ENCODE measurements around the gene CFHR4. TPM values are rescaled to one million over a fixed set of nuclear protein-coding genes. Genes with fewer than 3 reads are reported as not detected.

CFHR4 gene
- total and polyA plus RNA-seq, 4 donors = 30.3 to 124 (median 67.8) TPM

DNA sequence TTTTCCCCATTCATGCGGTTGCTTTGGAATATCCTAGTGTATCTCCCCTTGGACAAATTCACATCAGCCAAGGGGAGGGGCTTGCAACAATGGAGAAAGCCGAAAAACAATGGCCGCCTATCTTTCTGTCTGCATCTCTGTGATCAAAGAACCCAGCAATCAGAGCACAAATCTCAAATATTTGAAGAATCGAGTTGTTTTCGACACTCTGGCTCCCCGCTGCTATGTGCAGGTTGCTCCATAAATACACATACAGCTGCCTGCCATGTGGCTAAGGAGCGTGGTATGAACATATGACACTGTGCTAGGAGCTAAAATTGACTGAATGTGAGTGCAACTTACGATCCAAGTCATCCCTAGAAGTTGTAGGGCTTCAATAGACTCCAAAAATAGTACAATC, 8.5 kb downstream of the CFHR4 start:
- Histone ChIP-seq H3K36me3 (ENCODE audit: control insufficient read depth in 4 of 4, insufficient read depth in 3 of 4, low read depth in 1 of 4, low read length in 3 of 4) (no peaks in the 10 kb centered on the region), H3K27ac (ENCODE audit: low read depth in 1 of 2, low read length in 2 of 2) (peak overlapping the region; percentile 5 to 14), H3K4me3 (ENCODE audit: low read depth in 1 of 3, low read length in 3 of 3) (no peak overlapping the region), H3K9me3 (ENCODE audit: control insufficient read depth in 4 of 4, low read length in 3 of 4) (no peaks in the 10 kb centered on the region), H3K27me3 (ENCODE audit: control insufficient read depth in 4 of 4, insufficient read depth in 4 of 4, low read length in 3 of 4) (no peaks in the 10 kb centered on the region), H3K9ac (ENCODE audit: low read depth in 1 of 2, low read length in 2 of 2) (no peak overlapping the region), H3K4me1 (ENCODE audit: control insufficient read depth in 4 of 4, insufficient read depth in 4 of 4, low read length in 3 of 4) (peaks cover 1 to 15% (median 3%) of the 10 kb centered on the region in 4 donors)
- 32% methylated on average over 8 of the region's 8 CpGs for WGBS
- no peak for DNase-seq (ENCODE audit: low spot score)
- TF ChIP-seq GABPA (IDR thresholded peaks at IDR 0.05 in 1 of 2, conservative IDR thresholded peaks at IDR 0.05 in 1 of 2) (no peak), FOXA2 (IDR thresholded peaks at IDR 0.05) (no peak), FOXA1 (IDR thresholded peaks at IDR 0.05) (no peak), YY1 (IDR thresholded peaks at IDR 0.05) (peak; percentile 81), TAF1 (conservative IDR thresholded peaks at IDR 0.05) (no peak), EGR1 (IDR thresholded peaks at IDR 0.05; ENCODE audit: low read depth in 2 of 2) (no peak), RXRA (IDR thresholded peaks at IDR 0.05) (no peak), JUND (IDR thresholded peaks at IDR 0.05) (no peak), HNF4G (IDR thresholded peaks at IDR 0.05) (no peak), HNF4A (conservative IDR thresholded peaks at IDR 0.05) (peak in 1 of 2 donors; percentile 24)
- TF ChIP-seq, protein P1, sequence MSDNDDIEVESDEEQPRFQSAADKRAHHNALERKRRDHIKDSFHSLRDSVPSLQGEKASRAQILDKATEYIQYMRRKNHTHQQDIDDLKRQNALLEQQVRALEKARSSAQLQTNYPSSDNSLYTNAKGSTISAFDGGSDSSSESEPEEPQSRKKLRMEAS (IDR thresholded peaks at IDR 0.05) = peak; percentile 51
- TF ChIP-seq, protein P2, sequence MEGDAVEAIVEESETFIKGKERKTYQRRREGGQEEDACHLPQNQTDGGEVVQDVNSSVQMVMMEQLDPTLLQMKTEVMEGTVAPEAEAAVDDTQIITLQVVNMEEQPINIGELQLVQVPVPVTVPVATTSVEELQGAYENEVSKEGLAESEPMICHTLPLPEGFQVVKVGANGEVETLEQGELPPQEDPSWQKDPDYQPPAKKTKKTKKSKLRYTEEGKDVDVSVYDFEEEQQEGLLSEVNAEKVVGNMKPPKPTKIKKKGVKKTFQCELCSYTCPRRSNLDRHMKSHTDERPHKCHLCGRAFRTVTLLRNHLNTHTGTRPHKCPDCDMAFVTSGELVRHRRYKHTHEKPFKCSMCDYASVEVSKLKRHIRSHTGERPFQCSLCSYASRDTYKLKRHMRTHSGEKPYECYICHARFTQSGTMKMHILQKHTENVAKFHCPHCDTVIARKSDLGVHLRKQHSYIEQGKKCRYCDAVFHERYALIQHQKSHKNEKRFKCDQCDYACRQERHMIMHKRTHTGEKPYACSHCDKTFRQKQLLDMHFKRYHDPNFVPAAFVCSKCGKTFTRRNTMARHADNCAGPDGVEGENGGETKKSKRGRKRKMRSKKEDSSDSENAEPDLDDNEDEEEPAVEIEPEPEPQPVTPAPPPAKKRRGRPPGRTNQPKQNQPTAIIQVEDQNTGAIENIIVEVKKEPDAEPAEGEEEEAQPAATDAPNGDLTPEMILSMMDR (IDR thresholded peaks at IDR 0.05; ENCODE audit: low read depth, low read length, missing input control) = no peak

DNA sequence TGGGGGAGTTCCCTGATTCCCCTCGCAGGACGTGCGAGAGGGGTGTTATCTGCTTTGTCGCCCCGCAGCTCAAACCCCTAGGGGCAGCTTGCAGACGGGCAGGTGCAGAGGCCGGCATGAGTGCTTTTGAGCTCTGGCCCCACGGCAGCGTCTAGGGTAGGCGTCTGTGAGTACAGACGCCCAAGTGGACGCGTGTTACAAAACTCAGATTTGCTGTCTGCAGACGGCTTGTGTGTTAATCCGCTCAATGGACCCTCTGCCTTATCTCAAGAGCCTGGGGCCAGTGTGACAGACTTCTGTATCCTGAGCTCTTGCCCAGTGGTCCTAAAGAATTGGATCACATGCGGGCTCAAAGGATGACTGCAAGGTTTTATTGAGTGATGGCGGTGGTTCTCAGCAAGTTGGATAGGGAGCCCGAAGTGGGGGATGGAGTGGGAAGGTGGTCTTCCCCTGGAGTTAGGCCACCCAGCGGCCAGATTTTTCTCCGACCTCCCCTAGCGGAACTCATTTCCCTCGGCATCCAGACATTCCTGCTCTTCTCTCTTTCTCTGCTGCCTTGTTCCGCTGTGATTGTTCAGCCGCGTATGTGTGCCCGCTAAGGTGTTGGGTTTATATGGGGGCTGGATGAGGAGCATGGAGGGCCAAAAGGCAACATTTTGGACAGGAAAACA, 9.4 kb downstream of the CFHR4 start:
- no peak overlapping the region for H3K27ac ChIP-seq (ENCODE audit: low read depth in 1 of 2, low read length in 2 of 2)
- no peaks in the 10 kb centered on the region for H3K36me3 ChIP-seq (ENCODE audit: control insufficient read depth in 4 of 4, insufficient read depth in 3 of 4, low read depth in 1 of 4, low read length in 3 of 4)
- no peaks in the 10 kb centered on the region for H3K9me3 ChIP-seq (ENCODE audit: control insufficient read depth in 4 of 4, low read length in 3 of 4)
- no peak for DNase-seq (ENCODE audit: low spot score)
- peaks cover 0 to 15% (median 2%) of the 10 kb centered on the region in 4 donors for H3K4me1 ChIP-seq (ENCODE audit: control insufficient read depth in 4 of 4, insufficient read depth in 4 of 4, low read length in 3 of 4)
- no peak overlapping the region for H3K9ac ChIP-seq (ENCODE audit: low read depth in 1 of 2, low read length in 2 of 2)
- TF ChIP-seq, protein P3, sequence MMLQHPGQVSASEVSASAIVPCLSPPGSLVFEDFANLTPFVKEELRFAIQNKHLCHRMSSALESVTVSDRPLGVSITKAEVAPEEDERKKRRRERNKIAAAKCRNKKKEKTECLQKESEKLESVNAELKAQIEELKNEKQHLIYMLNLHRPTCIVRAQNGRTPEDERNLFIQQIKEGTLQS (IDR thresholded peaks at IDR 0.05) = no peak
- no peak for TF ChIP-seq RXRA (IDR thresholded peaks at IDR 0.05)
- no peak for TF ChIP-seq TAF1 (conservative IDR thresholded peaks at IDR 0.05)
- TF ChIP-seq HNF4A (conservative IDR thresholded peaks at IDR 0.05) = no peak
- TF ChIP-seq, protein P4, sequence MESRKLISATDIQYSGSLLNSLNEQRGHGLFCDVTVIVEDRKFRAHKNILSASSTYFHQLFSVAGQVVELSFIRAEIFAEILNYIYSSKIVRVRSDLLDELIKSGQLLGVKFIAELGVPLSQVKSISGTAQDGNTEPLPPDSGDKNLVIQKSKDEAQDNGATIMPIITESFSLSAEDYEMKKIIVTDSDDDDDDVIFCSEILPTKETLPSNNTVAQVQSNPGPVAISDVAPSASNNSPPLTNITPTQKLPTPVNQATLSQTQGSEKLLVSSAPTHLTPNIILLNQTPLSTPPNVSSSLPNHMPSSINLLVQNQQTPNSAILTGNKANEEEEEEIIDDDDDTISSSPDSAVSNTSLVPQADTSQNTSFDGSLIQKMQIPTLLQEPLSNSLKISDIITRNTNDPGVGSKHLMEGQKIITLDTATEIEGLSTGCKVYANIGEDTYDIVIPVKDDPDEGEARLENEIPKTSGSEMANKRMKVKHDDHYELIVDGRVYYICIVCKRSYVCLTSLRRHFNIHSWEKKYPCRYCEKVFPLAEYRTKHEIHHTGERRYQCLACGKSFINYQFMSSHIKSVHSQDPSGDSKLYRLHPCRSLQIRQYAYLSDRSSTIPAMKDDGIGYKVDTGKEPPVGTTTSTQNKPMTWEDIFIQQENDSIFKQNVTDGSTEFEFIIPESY (IDR thresholded peaks at IDR 0.05) = no peak
- no peak for TF ChIP-seq SP1 (IDR thresholded peaks at IDR 0.05)
- TF ChIP-seq YY1 (IDR thresholded peaks at IDR 0.05) = no peak
- TF ChIP-seq, protein P5, sequence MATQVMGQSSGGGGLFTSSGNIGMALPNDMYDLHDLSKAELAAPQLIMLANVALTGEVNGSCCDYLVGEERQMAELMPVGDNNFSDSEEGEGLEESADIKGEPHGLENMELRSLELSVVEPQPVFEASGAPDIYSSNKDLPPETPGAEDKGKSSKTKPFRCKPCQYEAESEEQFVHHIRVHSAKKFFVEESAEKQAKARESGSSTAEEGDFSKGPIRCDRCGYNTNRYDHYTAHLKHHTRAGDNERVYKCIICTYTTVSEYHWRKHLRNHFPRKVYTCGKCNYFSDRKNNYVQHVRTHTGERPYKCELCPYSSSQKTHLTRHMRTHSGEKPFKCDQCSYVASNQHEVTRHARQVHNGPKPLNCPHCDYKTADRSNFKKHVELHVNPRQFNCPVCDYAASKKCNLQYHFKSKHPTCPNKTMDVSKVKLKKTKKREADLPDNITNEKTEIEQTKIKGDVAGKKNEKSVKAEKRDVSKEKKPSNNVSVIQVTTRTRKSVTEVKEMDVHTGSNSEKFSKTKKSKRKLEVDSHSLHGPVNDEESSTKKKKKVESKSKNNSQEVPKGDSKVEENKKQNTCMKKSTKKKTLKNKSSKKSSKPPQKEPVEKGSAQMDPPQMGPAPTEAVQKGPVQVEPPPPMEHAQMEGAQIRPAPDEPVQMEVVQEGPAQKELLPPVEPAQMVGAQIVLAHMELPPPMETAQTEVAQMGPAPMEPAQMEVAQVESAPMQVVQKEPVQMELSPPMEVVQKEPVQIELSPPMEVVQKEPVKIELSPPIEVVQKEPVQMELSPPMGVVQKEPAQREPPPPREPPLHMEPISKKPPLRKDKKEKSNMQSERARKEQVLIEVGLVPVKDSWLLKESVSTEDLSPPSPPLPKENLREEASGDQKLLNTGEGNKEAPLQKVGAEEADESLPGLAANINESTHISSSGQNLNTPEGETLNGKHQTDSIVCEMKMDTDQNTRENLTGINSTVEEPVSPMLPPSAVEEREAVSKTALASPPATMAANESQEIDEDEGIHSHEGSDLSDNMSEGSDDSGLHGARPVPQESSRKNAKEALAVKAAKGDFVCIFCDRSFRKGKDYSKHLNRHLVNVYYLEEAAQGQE (IDR thresholded peaks at IDR 0.05) = no peak
- no peak for TF ChIP-seq FOXA2 (IDR thresholded peaks at IDR 0.05)
- H3K27me3 ChIP-seq (ENCODE audit: control insufficient read depth in 4 of 4, insufficient read depth in 4 of 4, low read length in 3 of 4) = no peaks in the 10 kb centered on the region
- H3K4me3 ChIP-seq (ENCODE audit: low read depth in 1 of 3, low read length in 3 of 3) = no peak overlapping the region
- WGBS = 28% methylated on average over 26 of the region's 26 CpGs

All from liver (tissue), 9 donors.